ENCODE results near the gene COL11A2.

COL11A2 gene

GRCh38 chr6:33187809-33188208 is 4.5 kb downstream of the COL11A2 start:
- Histone ChIP-seq H3K36me3 (ENCODE audit: control insufficient read depth, insufficient read depth, low read length) (no peaks in the 10 kb centered on the region), H3K4me1 (ENCODE audit: control insufficient read depth, insufficient read depth, low read length) (peaks cover 4% of the 10 kb centered on the region), H3K27me3 (ENCODE audit: control insufficient read depth, insufficient read depth, low read length) (peaks cover 22% of the 10 kb centered on the region), H3K9me3 (ENCODE audit: control insufficient read depth, insufficient read depth, low read length) (no peaks in the 10 kb centered on the region), H3K4me3 (ENCODE audit: low read depth, low read length) (no peak overlapping the region), H3K9ac (ENCODE audit: low read depth, low read length) (no peak overlapping the region)

- Histone ChIP-seq H3K9ac (ENCODE audit: low read depth, low read length) (no peak overlapping the region), H3K9me3 (ENCODE audit: control insufficient read depth, insufficient read depth, low read length) (no peaks in the 10 kb centered on the region), H3K4me3 (ENCODE audit: low read depth, low read length) (no peak overlapping the region), H3K4me1 (ENCODE audit: control insufficient read depth, insufficient read depth, low read length) (peaks cover 2% of the 10 kb centered on the region), H3K27me3 (ENCODE audit: control insufficient read depth, insufficient read depth, low read length) (peaks cover 7% of the 10 kb centered on the region), H3K36me3 (ENCODE audit: control insufficient read depth, insufficient read depth, low read length) (no peaks in the 10 kb centered on the region)
Measured at GRCh38 chr6:33185654-33186187, 6.5 kb downstream of the COL11A2 start.

GRCh38 chr6:33185190-33185589 is 7.1 kb downstream of the COL11A2 start:
- Histone ChIP-seq H3K27me3 (ENCODE audit: control insufficient read depth, insufficient read depth, low read length) (peaks cover 6% of the 10 kb centered on the region), H3K4me1 (ENCODE audit: control insufficient read depth, insufficient read depth, low read length) (peaks cover 2% of the 10 kb centered on the region), H3K36me3 (ENCODE audit: control insufficient read depth, insufficient read depth, low read length) (no peaks in the 10 kb centered on the region), H3K9me3 (ENCODE audit: control insufficient read depth, insufficient read depth, low read length) (no peaks in the 10 kb centered on the region), H3K9ac (ENCODE audit: low read depth, low read length) (no peak overlapping the region), H3K4me3 (ENCODE audit: low read depth, low read length) (no peak overlapping the region)

- no peaks in the 10 kb centered on the region for H3K36me3 ChIP-seq (ENCODE audit: control insufficient read depth, insufficient read depth, low read length)
- H3K9ac ChIP-seq (ENCODE audit: low read depth, low read length): no peak overlapping the region
- H3K9me3 ChIP-seq (ENCODE audit: control insufficient read depth, insufficient read depth, low read length): no peaks in the 10 kb centered on the region
- H3K27me3 ChIP-seq (ENCODE audit: control insufficient read depth, insufficient read depth, low read length): no peaks in the 10 kb centered on the region
- no peak overlapping the region for H3K4me3 ChIP-seq (ENCODE audit: low read depth, low read length)
- peaks cover 2% of the 10 kb centered on the region for H3K4me1 ChIP-seq (ENCODE audit: control insufficient read depth, insufficient read depth, low read length)
Measured at GRCh38 chr6:33183071-33183683, 9.1 kb downstream of the COL11A2 start.

- no peaks in the 10 kb centered on the region for H3K9me3 ChIP-seq (ENCODE audit: control insufficient read depth, insufficient read depth, low read length)
- H3K27me3 ChIP-seq (ENCODE audit: control insufficient read depth, insufficient read depth, low read length): no peaks in the 10 kb centered on the region
- H3K4me1 ChIP-seq (ENCODE audit: control insufficient read depth, insufficient read depth, low read length): peaks cover 2% of the 10 kb centered on the region
- H3K9ac ChIP-seq (ENCODE audit: low read depth, low read length): no peak overlapping the region
- no peaks in the 10 kb centered on the region for H3K36me3 ChIP-seq (ENCODE audit: control insufficient read depth, insufficient read depth, low read length)
- no peak overlapping the region for H3K4me3 ChIP-seq (ENCODE audit: low read depth, low read length)
Measured at GRCh38 chr6:33181141-33181540, 11.1 kb downstream of the COL11A2 start.

GRCh38 chr6:33178755-33179475 is 13.4 kb downstream of the COL11A2 start:
- Histone ChIP-seq H3K36me3 (ENCODE audit: control insufficient read depth, insufficient read depth, low read length) (no peaks in the 10 kb centered on the region), H3K9ac (ENCODE audit: low read depth, low read length) (no peak overlapping the region), H3K9me3 (ENCODE audit: control insufficient read depth, insufficient read depth, low read length) (no peaks in the 10 kb centered on the region), H3K27me3 (ENCODE audit: control insufficient read depth, insufficient read depth, low read length) (no peaks in the 10 kb centered on the region), H3K4me3 (ENCODE audit: low read depth, low read length) (no peak overlapping the region), H3K4me1 (ENCODE audit: control insufficient read depth, insufficient read depth, low read length) (no peaks in the 10 kb centered on the region)

GRCh38 chr6:33177552-33178446 is 14.5 kb downstream of the COL11A2 start:
- Histone ChIP-seq H3K36me3 (ENCODE audit: control insufficient read depth, insufficient read depth, low read length) (no peaks in the 10 kb centered on the region), H3K9ac (ENCODE audit: low read depth, low read length) (no peak overlapping the region), H3K27me3 (ENCODE audit: control insufficient read depth, insufficient read depth, low read length) (no peaks in the 10 kb centered on the region), H3K4me3 (ENCODE audit: low read depth, low read length) (no peak overlapping the region), H3K4me1 (ENCODE audit: control insufficient read depth, insufficient read depth, low read length) (no peaks in the 10 kb centered on the region), H3K9me3 (ENCODE audit: control insufficient read depth, insufficient read depth, low read length) (no peaks in the 10 kb centered on the region)

- no peaks in the 10 kb centered on the region for H3K4me1 ChIP-seq (ENCODE audit: control insufficient read depth, insufficient read depth, low read length)
- no peak overlapping the region for H3K4me3 ChIP-seq (ENCODE audit: low read depth, low read length)
- no peaks in the 10 kb centered on the region for H3K27me3 ChIP-seq (ENCODE audit: control insufficient read depth, insufficient read depth, low read length)
- no peaks in the 10 kb centered on the region for H3K9me3 ChIP-seq (ENCODE audit: control insufficient read depth, insufficient read depth, low read length)
- no peaks in the 10 kb centered on the region for H3K36me3 ChIP-seq (ENCODE audit: control insufficient read depth, insufficient read depth, low read length)
- H3K9ac ChIP-seq (ENCODE audit: low read depth, low read length): no peak overlapping the region
Measured at GRCh38 chr6:33176906-33177305, 15.4 kb downstream of the COL11A2 start.

GRCh38 chr6:33175436-33176069 is 16.7 kb downstream of the COL11A2 start:
- no peaks in the 10 kb centered on the region for H3K9me3 ChIP-seq (ENCODE audit: control insufficient read depth, insufficient read depth, low read length)
- no peaks in the 10 kb centered on the region for H3K36me3 ChIP-seq (ENCODE audit: control insufficient read depth, insufficient read depth, low read length)
- no peak overlapping the region for H3K9ac ChIP-seq (ENCODE audit: low read depth, low read length)
- no peaks in the 10 kb centered on the region for H3K4me1 ChIP-seq (ENCODE audit: control insufficient read depth, insufficient read depth, low read length)
- no peaks in the 10 kb centered on the region for H3K27me3 ChIP-seq (ENCODE audit: control insufficient read depth, insufficient read depth, low read length)
- no peak overlapping the region for H3K4me3 ChIP-seq (ENCODE audit: low read depth, low read length)

- H3K4me1 ChIP-seq (ENCODE audit: control insufficient read depth, insufficient read depth, low read length): no peaks in the 10 kb centered on the region
- no peak overlapping the region for H3K4me3 ChIP-seq (ENCODE audit: low read depth, low read length)
- no peaks in the 10 kb centered on the region for H3K36me3 ChIP-seq (ENCODE audit: control insufficient read depth, insufficient read depth, low read length)
- no peaks in the 10 kb centered on the region for H3K27me3 ChIP-seq (ENCODE audit: control insufficient read depth, insufficient read depth, low read length)
- H3K9me3 ChIP-seq (ENCODE audit: control insufficient read depth, insufficient read depth, low read length): no peaks in the 10 kb centered on the region
- no peak overlapping the region for H3K9ac ChIP-seq (ENCODE audit: low read depth, low read length)
Measured at GRCh38 chr6:33174784-33175183, 17.5 kb downstream of the COL11A2 start.

- Histone ChIP-seq H3K4me3 (ENCODE audit: low read depth, low read length) (no peak overlapping the region), H3K9me3 (ENCODE audit: control insufficient read depth, insufficient read depth, low read length) (no peaks in the 10 kb centered on the region), H3K27me3 (ENCODE audit: control insufficient read depth, insufficient read depth, low read length) (no peaks in the 10 kb centered on the region), H3K9ac (ENCODE audit: low read depth, low read length) (no peak overlapping the region), H3K4me1 (ENCODE audit: control insufficient read depth, insufficient read depth, low read length) (no peaks in the 10 kb centered on the region), H3K36me3 (ENCODE audit: control insufficient read depth, insufficient read depth, low read length) (no peaks in the 10 kb centered on the region)
Measured at GRCh38 chr6:33173535-33174180, 18.6 kb downstream of the COL11A2 start.
